Stimulated activated naive CD8-positive, alpha-beta T cell treated with anti-CD3 and anti-CD28 coated beads, Interleukin-15, Interleukin-2, amounts not matched to agents 100 ng/mL and 50 ng/mL, for 24 hours (primary cell): ENCODE data around the gene VPS37B.
A peak's percentile ranks its signal among the peaks of the same experiment; 100 is the strongest.
"Not testable (repeated sequence)": the region's sequence is repeated elsewhere in the genome, so short reads cannot be mapped to it uniquely, and the experiment has no call there.

ENCODE experiments used
- H3K27ac Mint-ChIP-seq: one replicate; pipeline ENCODE4 v1.8.0; 2021; ENCODE audit warnings: mild to moderate bottlenecking, mixed read lengths
- H3K27me3 Mint-ChIP-seq: one replicate; pipeline ENCODE4 v1.8.0; 2021; ENCODE audit warnings: mixed read lengths
- H3K36me3 Mint-ChIP-seq: one replicate; pipeline ENCODE4 v1.8.0; 2021; ENCODE audit warnings: low read depth, mixed read lengths
- H3K4me1 Mint-ChIP-seq: one replicate; pipeline ENCODE4 v1.8.0; 2021; ENCODE audit warnings: low read depth, mixed read lengths
- H3K4me3 Mint-ChIP-seq: one replicate; pipeline ENCODE4 v1.8.0; 2021; ENCODE audit warnings: mild to moderate bottlenecking, mixed read lengths
- H3K9me3 Mint-ChIP-seq: one replicate; pipeline ENCODE4 v1.8.0; 2021; ENCODE audit warnings: mixed read lengths

The VPS37B gene

DNA sequence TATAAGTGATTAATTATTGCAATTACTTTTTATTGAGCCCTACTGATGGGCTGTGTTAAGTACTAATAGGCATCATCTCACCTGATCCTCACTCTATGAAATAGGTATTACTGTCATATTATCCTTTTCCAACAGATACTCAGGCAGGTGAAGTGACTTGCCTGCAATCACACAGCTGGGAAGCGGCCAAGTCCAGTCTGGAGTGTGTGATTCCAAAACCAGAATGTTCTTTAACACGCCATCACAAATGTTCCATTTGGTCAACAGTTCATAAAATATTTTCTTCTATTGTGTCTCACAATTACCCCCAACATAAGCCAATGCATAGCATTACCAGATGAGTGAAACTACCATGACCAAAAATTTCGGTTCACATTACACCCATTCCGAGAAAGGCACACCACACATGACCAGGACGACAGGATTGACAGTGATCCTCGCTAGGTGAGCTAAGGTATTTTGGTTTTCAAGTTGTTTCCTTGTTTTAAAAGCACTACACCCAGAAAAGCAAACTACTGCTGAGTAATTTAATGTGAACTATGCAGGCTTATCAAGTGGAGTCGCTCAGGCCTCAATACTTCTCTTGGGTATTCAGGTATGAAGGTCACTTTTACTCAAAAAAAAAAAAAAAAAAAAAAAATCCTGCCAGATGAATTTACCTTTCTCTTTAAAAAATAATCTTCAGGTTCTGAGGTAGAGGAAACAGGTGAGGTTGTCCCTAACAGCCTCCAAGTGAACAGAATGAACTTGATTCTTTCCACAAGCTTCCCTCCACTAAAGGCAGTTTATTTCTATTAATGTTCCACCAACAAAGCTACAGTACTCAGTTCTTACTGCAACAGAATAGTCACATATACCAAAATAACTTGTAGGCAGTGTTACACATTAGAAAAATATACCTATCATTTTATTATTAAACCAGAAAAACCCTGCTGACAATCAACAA is 2.4 kb downstream of the VPS37B start:
- H3K27me3 Mint-ChIP-seq: no peaks in the 10 kb centered on the region
- H3K27ac Mint-ChIP-seq: no peak overlapping the region
- H3K4me1 Mint-ChIP-seq: peaks cover 96% of the 10 kb centered on the region
- no peaks in the 10 kb centered on the region for H3K9me3 Mint-ChIP-seq
- peaks cover 18% of the 10 kb centered on the region for H3K36me3 Mint-ChIP-seq
- H3K4me3 Mint-ChIP-seq: peak overlapping the region; percentile 90

DNA sequence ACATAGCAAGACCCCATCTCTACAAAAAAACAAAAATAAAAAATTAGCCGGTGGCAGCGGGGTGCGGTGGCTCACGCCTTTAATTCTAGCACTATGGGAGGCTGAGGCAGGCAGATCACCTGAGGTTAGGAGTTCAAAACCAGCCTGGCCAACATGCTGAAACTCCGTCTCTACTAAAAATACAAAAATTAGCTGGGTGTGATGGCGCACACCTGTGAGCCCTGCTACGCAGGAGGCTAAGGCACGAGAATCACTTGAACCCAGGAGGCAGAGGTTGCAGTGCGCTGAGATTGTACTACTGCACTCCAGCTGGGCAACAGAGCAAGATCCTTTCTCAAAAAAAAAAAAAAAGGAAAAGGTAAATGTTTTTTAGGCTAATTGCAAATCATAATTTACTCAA is 3.2 kb downstream of the VPS37B start:
- H3K27me3 Mint-ChIP-seq, H3K9me3 Mint-ChIP-seq: not testable (repeated sequence)
- H3K4me1 Mint-ChIP-seq: peaks cover 96% of the 10 kb centered on the region
- H3K36me3 Mint-ChIP-seq: peaks cover 18% of the 10 kb centered on the region
- peak overlapping the region; percentile 55 for H3K27ac Mint-ChIP-seq
- peak overlapping the region; percentile 40 for H3K4me3 Mint-ChIP-seq

DNA sequence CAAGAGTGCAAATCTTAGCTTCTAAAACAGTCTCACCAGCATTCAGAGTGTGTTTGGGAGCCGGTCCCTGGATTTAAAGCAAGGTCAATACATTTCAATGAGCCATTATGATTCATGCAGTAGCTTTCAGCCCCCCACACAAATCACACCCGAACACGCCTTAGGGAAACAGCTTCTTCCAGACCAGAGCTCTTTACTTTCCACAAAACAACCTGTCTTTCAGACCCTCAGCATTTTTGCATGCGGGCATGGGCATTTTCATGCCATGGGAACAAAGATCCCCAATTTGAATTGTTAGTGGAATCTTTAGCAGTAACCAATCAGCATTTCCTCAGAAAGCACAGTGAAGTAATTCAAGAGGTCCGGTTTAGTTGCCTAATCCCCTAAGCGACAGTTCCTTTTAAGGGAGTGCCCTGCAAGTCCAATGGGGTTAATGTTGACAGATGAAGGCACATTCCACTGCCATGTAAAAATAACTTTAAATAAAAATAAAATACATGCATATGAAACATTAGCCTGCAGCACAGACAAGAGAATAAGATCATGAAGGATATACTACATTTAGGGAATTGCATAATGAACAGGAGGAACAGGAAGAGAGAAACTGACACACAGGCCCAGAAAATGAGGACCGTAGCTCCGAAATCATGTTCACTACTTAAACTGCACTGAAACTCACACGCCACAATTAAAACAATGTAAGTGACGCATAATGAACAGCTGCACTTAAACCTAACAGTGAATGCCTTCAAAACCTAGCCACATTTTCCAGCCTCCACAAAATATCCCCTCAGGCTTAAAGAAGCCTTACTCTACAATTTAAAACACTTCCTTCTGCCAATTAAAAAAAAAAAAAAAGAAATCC is 4.0 kb downstream of the VPS37B start:
- H3K27ac Mint-ChIP-seq: peak overlapping the region; percentile 55
- H3K27me3 Mint-ChIP-seq: no peaks in the 10 kb centered on the region
- H3K4me3 Mint-ChIP-seq: peak overlapping the region; percentile 40
- no peaks in the 10 kb centered on the region for H3K9me3 Mint-ChIP-seq
- H3K4me1 Mint-ChIP-seq: peaks cover 96% of the 10 kb centered on the region
- peaks cover 18% of the 10 kb centered on the region for H3K36me3 Mint-ChIP-seq

DNA sequence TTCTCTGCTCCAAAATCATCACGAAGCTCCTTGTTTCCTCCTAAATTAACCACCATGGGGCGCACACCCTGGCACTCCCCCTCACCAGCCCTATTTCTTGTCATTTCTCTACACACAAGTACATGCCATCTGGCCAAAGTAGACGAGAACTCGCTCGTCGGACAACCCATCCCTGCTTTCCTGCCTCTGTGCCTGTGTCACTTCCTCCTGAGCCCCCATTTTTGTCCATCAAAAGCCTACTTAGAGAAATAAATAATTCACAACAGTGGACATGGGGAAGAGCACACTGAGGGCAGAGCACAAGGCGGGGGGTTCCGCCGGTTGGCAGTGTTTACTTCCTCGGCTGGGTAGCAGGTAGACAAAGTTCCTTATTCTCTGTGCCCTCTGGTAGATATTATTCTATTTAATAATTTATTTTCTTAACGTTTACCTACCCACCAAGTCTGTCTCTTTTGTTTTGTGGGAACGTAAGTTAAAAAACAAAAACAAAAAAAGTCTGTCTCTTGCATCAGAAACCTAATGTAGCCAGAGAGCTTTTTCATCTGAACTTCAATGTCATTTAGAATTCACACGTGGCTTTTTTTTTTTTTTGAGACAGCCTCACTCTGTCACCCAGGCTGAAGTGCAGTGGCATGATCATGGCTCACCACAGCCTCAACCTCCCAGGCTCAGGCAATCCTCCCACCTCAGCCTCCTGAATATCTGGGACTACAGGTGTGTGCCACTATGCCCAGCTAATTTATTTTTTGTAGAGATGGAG is 6.0 kb downstream of the VPS37B start:
- Mint-ChIP-seq H3K27ac (peak overlapping the region; percentile 74), H3K4me1 (peaks cover 97% of the 10 kb centered on the region), H3K4me3 (peak overlapping the region; percentile 65), H3K36me3 (peaks cover 18% of the 10 kb centered on the region), H3K9me3 (no peaks in the 10 kb centered on the region), H3K27me3 (no peaks in the 10 kb centered on the region)

DNA sequence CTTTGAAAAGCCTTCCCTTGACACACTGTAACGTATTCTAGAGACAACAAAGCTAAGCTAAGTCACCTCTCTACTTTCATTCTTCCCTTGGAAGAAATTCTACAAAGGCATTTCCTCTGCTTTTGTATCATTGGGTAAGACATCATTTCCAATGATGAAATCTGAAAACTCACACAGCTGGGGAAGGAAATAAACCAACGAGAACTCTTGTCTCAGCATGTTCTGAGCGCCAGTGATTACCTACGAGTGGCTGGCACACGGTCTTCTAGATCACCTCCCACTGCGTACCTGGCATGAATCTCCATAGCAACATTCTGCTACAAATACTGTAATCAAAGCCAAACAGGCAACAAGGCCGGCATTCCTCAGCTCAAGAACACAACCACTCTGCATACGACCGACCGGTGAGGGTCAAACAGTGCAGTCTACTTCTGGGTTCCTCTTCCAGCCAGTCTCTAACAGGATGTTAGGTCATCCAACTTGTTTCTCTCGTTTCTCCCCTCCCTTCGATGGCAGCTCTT is 7.6 kb downstream of the VPS37B start:
- Mint-ChIP-seq H3K27ac (peak overlapping the region; percentile 91), H3K9me3 (no peaks in the 10 kb centered on the region), H3K27me3 (no peaks in the 10 kb centered on the region), H3K36me3 (peaks cover 18% of the 10 kb centered on the region), H3K4me3 (peak overlapping the region; percentile 84), H3K4me1 (peaks cover 97% of the 10 kb centered on the region)

DNA sequence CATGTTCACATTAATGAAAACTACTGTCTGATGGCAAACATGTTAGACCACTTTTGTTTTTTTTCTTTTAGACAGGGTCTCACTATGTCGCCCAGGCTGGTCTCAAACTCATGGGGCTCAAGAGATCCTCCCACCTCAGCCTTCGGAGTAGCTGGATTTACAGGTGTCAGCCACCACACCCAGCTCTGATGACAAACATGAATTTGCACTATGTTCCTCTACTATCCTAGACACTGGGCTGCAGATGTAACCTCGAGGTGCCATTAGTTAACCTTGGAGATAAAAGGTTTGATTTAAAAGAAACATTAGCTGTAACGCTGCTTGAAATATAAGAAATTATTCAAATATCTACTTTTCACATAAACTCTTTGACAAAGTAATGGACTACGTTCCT is 8.1 kb downstream of the VPS37B start:
- no peaks in the 10 kb centered on the region for H3K27me3 Mint-ChIP-seq
- H3K9me3 Mint-ChIP-seq: no peaks in the 10 kb centered on the region
- H3K4me3 Mint-ChIP-seq: peak overlapping the region; percentile 84
- H3K4me1 Mint-ChIP-seq: peaks cover 97% of the 10 kb centered on the region
- peak overlapping the region; percentile 91 for H3K27ac Mint-ChIP-seq
- peaks cover 19% of the 10 kb centered on the region for H3K36me3 Mint-ChIP-seq

DNA sequence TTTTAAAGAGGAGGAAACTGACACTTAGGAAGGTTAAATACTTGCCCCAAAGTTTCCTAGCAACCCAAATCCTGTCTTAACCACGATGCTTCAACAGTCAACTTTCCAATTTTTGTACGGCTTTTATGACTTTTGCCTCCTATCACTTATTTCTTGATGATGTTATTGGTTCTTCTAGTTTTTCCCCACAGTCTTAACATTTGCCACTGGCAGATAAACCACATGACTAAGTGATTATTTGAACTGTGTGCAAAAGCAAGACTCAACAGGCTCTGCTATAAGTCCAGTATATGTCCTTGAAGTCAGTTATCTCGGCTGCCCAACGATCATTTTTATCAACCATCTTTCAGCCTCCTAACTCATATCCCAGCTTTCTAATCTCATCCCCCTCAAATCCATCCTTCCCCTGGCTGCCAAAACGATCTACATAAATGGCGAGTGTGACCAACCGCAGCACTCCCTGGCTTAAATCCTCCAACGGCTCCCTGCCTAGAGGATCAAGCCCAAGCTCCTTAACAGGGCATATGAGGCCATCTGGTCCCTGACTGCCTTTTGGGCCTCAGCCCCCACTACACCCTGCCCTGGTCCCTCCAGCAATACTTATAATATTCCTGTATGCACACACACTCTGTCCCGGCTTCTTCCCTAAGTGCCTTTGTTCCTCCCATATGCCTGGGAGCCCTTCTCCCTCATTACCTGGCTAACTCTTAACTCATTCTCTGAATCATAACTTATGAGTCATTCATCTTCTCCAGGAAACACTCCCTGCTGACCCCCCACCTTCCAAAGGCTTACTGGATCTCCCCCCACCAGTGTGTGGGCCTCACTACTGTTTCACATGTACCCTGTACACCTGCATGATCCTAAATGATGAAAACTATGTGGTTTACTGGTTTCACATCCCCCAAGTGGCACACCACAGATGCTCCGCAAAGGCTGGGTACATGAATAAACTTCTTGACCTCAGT is 8.8 kb downstream of the VPS37B start:
- Mint-ChIP-seq H3K4me1 (peaks cover 97% of the 10 kb centered on the region), H3K36me3 (peaks cover 13% of the 10 kb centered on the region), H3K9me3 (no peaks in the 10 kb centered on the region), H3K27me3 (no peaks in the 10 kb centered on the region), H3K27ac (peak overlapping the region; percentile 91), H3K4me3 (peak overlapping the region; percentile 84)

DNA sequence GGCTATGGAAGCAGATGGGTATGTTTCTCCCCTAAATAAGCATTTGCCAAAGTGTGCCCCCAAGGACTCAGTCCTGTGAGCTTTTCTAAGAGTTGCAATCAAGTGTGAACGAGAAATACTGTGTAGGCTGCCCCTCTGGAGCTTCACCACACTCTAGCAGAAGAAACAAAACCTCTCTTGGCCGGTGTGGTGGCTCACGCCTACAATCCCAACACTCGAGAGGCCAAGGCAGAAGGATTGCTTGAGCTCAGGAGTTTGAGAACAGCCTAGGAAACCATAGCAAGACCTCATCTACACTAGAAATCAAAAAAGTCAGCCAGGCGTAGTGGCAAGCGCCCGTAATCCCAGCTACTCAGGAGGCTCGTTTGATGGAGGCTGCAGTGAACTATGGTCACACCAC is 9.8 kb downstream of the VPS37B start:
- Mint-ChIP-seq H3K4me1 (peaks cover 96% of the 10 kb centered on the region), H3K9me3 (no peaks in the 10 kb centered on the region), H3K27ac (no peak overlapping the region), H3K4me3 (no peak overlapping the region), H3K27me3 (no peaks in the 10 kb centered on the region), H3K36me3 (peaks cover 13% of the 10 kb centered on the region)

DNA sequence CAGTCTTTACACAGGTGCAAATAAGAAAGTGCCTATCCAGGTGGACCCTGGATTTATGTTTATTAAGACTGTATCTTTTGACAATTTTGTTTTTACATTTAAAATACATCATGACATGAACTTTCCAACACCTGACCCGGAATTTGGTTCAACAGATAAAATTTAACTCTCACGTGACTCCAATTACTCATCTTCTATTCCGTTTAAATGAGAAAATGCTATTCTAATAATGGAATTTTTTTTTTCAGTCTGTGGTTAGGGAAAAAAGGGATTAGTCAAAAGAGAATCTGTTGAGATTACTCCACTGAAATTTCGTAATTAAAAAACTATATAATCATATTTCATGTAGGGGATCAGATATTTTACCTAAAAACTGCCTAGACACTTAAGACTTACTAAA is 11.1 kb downstream of the VPS37B start:
- Mint-ChIP-seq H3K4me3 (no peak overlapping the region), H3K27me3 (no peaks in the 10 kb centered on the region), H3K36me3 (peaks cover 17% of the 10 kb centered on the region), H3K9me3 (no peaks in the 10 kb centered on the region), H3K27ac (peak overlapping the region; percentile 9), H3K4me1 (peaks cover 96% of the 10 kb centered on the region)

DNA sequence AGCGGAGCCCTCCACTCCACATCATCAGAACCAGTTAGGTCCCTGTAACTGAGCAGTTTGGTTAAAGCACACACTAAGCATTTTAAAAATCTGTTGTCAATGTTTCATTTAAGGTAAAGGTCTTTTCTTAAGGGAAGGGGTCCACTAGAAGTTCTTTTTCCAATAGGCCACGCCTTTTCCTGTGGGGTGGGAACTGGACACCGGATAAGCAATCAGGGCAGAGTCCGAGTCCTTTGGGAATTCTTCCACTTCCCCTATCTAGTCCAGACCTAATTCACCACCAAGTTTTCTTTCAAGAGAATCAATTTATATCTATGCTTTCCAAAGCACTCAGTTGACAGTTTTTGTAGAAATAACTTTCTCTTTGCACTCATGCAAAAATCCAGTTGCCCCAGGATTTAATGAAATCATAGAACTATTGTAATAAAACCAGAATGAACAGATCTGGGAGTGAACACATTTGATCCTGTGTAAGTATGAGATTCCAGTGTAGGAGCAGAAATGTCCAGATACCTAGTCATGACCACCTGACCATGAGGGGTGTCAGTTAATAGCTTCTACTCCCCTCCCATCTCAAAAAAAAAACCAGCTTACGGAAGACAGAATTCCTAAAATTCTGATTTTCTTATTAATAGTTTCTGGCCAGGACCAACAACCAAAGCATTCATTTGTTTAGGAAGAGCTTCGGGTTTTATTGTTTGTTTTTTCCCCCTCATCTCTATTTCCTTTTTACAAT is 11.7 kb downstream of the VPS37B start:
- no peaks in the 10 kb centered on the region for H3K9me3 Mint-ChIP-seq
- H3K4me1 Mint-ChIP-seq: peaks cover 96% of the 10 kb centered on the region
- peak overlapping the region; percentile 9 for H3K27ac Mint-ChIP-seq
- H3K36me3 Mint-ChIP-seq: peaks cover 15% of the 10 kb centered on the region
- H3K4me3 Mint-ChIP-seq: peak overlapping the region; percentile 2
- no peaks in the 10 kb centered on the region for H3K27me3 Mint-ChIP-seq

DNA sequence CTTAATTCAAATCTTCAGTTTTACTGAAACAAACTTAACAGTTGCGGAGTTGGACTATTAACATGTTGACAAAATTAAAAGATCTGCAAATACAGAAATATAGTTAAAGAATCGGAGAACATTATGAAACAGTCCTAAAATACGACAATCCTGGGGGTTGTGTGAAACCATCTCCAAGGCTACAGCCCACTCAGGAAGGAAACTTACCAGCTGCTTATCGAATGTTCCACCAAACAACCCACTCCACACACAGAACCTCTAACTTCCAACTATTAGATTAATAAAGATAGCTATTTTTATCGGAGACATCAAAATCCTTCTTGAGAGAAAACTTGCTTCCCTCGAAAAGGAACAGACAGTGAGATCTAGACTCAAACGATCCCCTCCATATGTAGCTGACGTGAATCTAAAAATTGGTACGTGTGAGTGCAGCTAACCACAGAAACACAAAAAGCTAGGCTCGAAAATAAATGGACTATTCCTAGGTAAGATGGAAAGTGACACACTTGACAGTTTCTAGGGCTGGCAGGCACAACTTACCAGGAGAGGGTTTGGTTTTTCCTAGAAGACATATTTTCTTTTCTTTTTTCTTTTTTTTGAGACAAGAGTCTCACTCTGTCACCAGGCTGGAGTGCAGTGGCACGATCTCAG is 12.9 kb downstream of the VPS37B start:
- Mint-ChIP-seq H3K27me3 (no peaks in the 10 kb centered on the region), H3K4me3 (peak overlapping the region; percentile 32), H3K27ac (peak overlapping the region; percentile 32), H3K9me3 (no peaks in the 10 kb centered on the region), H3K36me3 (peaks cover 15% of the 10 kb centered on the region), H3K4me1 (peaks cover 96% of the 10 kb centered on the region)

DNA sequence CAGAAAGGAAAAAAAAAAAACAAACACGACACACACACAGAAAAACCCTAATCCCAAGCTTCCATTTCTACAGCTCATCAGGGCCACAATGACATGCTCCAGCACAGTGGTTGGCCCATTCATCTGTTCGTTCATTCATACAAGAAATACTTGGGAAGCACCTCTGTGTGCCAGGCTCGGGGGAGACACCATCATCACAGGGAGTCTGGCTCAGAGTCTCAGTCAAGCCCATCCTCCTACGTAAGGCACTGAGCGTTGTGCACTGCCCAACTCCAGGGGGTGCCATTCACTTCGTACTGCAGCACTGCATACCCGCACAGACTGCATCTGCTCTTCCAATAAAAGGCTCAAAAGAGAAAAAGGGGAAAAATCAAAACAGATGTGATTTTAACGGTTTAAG is 15.3 kb downstream of the VPS37B start:
- no peak overlapping the region for H3K27ac Mint-ChIP-seq
- H3K36me3 Mint-ChIP-seq: peaks cover 20% of the 10 kb centered on the region
- peaks cover 4% of the 10 kb centered on the region for H3K27me3 Mint-ChIP-seq
- H3K4me3 Mint-ChIP-seq: no peak overlapping the region
- H3K4me1 Mint-ChIP-seq: peaks cover 96% of the 10 kb centered on the region
- H3K9me3 Mint-ChIP-seq: no peaks in the 10 kb centered on the region
